ENCODE data around the gene KIF1B.
"Not testable (repeated sequence)": the region's sequence is repeated elsewhere in the genome, so short reads cannot be mapped to it uniquely, and the experiment has no call there.

Gene KIF1B

GRCh38 chr1:10387677-10388386 lies 177.5 kb downstream of the KIF1B start:
- DNase-seq (ENCODE audit: low spot score) = no peak

GRCh38 chr1:10388387-10388715 lies 178.0 kb downstream of the KIF1B start:
- DNase-seq (ENCODE audit: low spot score) = no peak

GRCh38 chr1:10389271-10389973 lies 179.1 kb downstream of the KIF1B start:
- no peak for DNase-seq (ENCODE audit: low spot score)

- DNase-seq (ENCODE audit: low spot score) = no peak
Observed at GRCh38 chr1:10396870-10397269, 186.5 kb downstream of the KIF1B start.

GRCh38 chr1:10398278-10398733 lies 187.9 kb downstream of the KIF1B start:
- DNase-seq (ENCODE audit: low spot score) = no peak

- DNase-seq (ENCODE audit: low spot score) = peak; percentile 97
Observed at GRCh38 chr1:10398734-10399443, 188.5 kb downstream of the KIF1B start, which contains the start of gene PGD. PGD (plus strand) TSS chr1:10399064; CDS start chr1:10399118, 54 bp downstream.

- no peak for DNase-seq (ENCODE audit: low spot score)
Observed at GRCh38 chr1:10399444-10399941, 189.1 kb downstream of the KIF1B start.

GRCh38 chr1:10400013-10400412 lies 189.6 kb downstream of the KIF1B start:
- no peak for DNase-seq (ENCODE audit: low spot score)

- DNase-seq (ENCODE audit: low spot score) = no peak
Observed at GRCh38 chr1:10401281-10401680, 190.9 kb downstream of the KIF1B start.

GRCh38 chr1:10402729-10403274 lies 192.4 kb downstream of the KIF1B start:
- DNase-seq (ENCODE audit: low spot score) = no peak

- no peak for DNase-seq (ENCODE audit: low spot score)
Observed at GRCh38 chr1:10407201-10407600, 196.8 kb downstream of the KIF1B start.

- peak; percentile 86 for DNase-seq (ENCODE audit: low spot score)
Observed at GRCh38 chr1:10415211-10415930, 205.0 kb downstream of the KIF1B start.

- not testable (repeated sequence) for DNase-seq (ENCODE audit: low spot score)
Observed at GRCh38 chr1:10415967-10416366, 205.6 kb downstream of the KIF1B start.

GRCh38 chr1:10418741-10419140 lies 208.4 kb downstream of the KIF1B start:
- DNase-seq (ENCODE audit: low spot score) = not testable (repeated sequence)

GRCh38 chr1:10419351-10419750 lies 209.0 kb downstream of the KIF1B start:
- DNase-seq (ENCODE audit: low spot score) = no peak

GRCh38 chr1:10421637-10422036 lies 211.3 kb downstream of the KIF1B start:
- DNase-seq (ENCODE audit: low spot score) = no peak

GRCh38 chr1:10424034-10424433 lies 213.7 kb downstream of the KIF1B start:
- DNase-seq (ENCODE audit: low spot score) = no peak

GRCh38 chr1:10424651-10425050 lies 214.3 kb downstream of the KIF1B start:
- DNase-seq (ENCODE audit: low spot score) = no peak

- DNase-seq (ENCODE audit: low spot score) = not testable (repeated sequence)
Observed at GRCh38 chr1:10425826-10426534, 215.6 kb downstream of the KIF1B start.

- not testable (repeated sequence) for DNase-seq (ENCODE audit: low spot score)
Observed at GRCh38 chr1:10426535-10426848, 216.1 kb downstream of the KIF1B start.

- no peak for DNase-seq (ENCODE audit: low spot score)
Observed at GRCh38 chr1:10428984-10429383, 218.6 kb downstream of the KIF1B start.

All from hematopoietic multipotent progenitor cell treated with erythropoietin and hydrocortisone succinate and interleukin-3 and kit ligand, for 15 days (in vitro differentiated cells).